H9 (cell line): ENCODE data around the gene PI3. TPM values are rescaled to one million over a fixed set of nuclear protein-coding genes. Genes with fewer than 3 reads are reported as not detected.

ENCODE experiments used
- DNase-seq: peaks from one replicate; pipeline ENCODE4 v3.0.0-alpha.2; 2017
- H2AFZ ChIP-seq: one replicate; pipeline ENCODE4 v1.6.1; 2013; ENCODE audit warnings: mild to moderate bottlenecking, low read length, control low read depth, moderate library complexity
- H2AK5ac ChIP-seq: 2 replicates; pipeline ENCODE4 v1.6.1; 2013; ENCODE audit warnings: low read length, control low read depth, mixed read lengths; ENCODE audit not compliant: insufficient read length
- H2BK120ac ChIP-seq: one replicate; pipeline ENCODE4 v1.6.1; 2013; ENCODE audit warnings: low read depth, mild to moderate bottlenecking, low read length, control low read depth, inconsistent platforms; ENCODE audit not compliant: poor library complexity, severe bottlenecking
- H2BK12ac ChIP-seq: 2 replicates; pipeline ENCODE4 v1.6.1; 2013; ENCODE audit warnings: low read length, control low read depth, mixed read lengths, low read depth; ENCODE audit not compliant: insufficient read length
- H2BK15ac ChIP-seq: 2 replicates; pipeline ENCODE4 v1.6.1; 2013; ENCODE audit warnings: low read depth, low read length, control low read depth
- H2BK20ac ChIP-seq: one replicate; pipeline ENCODE4 v1.6.1; 2013; ENCODE audit warnings: low read depth, mild to moderate bottlenecking, low read length, control low read depth, inconsistent platforms; ENCODE audit not compliant: poor library complexity, severe bottlenecking
- H2BK5ac ChIP-seq: 2 replicates; pipeline ENCODE4 v1.6.1; 2013; ENCODE audit warnings: low read length, control low read depth, mixed read lengths; ENCODE audit not compliant: insufficient read length
- H3K14ac ChIP-seq: 2 replicates; pipeline ENCODE4 v1.6.1; 2013; ENCODE audit warnings: low read length, control low read depth; ENCODE audit not compliant: insufficient read depth
- H3K18ac ChIP-seq: 2 replicates; pipeline ENCODE4 v1.6.1; 2013; ENCODE audit warnings: low read depth, mild to moderate bottlenecking, mixed read lengths, low read length, control low read depth; ENCODE audit not compliant: insufficient read length
- H3K23ac ChIP-seq: 2 replicates; pipeline ENCODE4 v1.6.1; 2013; ENCODE audit warnings: low read length, control low read depth, mixed read lengths, low read depth; ENCODE audit not compliant: insufficient read length
- H3K23me2 ChIP-seq: 2 replicates; pipeline ENCODE4 v1.6.1; 2013; ENCODE audit warnings: low read depth, mild to moderate bottlenecking, mixed read lengths, low read length, control low read depth; ENCODE audit not compliant: insufficient read length, poor library complexity, severe bottlenecking
- H3K27ac ChIP-seq: 2 replicates; pipeline ENCODE4 v1.5.1; 2013; ENCODE audit warnings: low read length, control low read depth, mixed read lengths, low read depth; ENCODE audit not compliant: insufficient read length
- H3K27me3 ChIP-seq: 2 replicates; pipeline ENCODE4 v1.6.1; 2013; ENCODE audit warnings: low read length, control low read depth, inconsistent platforms; ENCODE audit not compliant: insufficient read depth
- H3K4ac ChIP-seq: 2 replicates; pipeline ENCODE4 v1.6.1; 2013; ENCODE audit warnings: low read depth, mild to moderate bottlenecking, control low read depth, inconsistent platforms, low read length, moderate library complexity
- H3K4me1 ChIP-seq: 2 replicates; pipeline ENCODE4 v1.6.1; 2013; ENCODE audit warnings: low read length, control low read depth, inconsistent platforms; ENCODE audit not compliant: insufficient read depth
- H3K4me2 ChIP-seq: 2 replicates; pipeline ENCODE4 v1.6.1; 2013; ENCODE audit warnings: low read length, control low read depth, mixed read lengths; ENCODE audit not compliant: insufficient read length, insufficient read depth
- H3K56ac ChIP-seq: 2 replicates; pipeline ENCODE4 v1.6.1; 2013; ENCODE audit warnings: low read depth, mild to moderate bottlenecking, mixed read lengths, low read length, control low read depth; ENCODE audit not compliant: insufficient read length
- H3K79me1 ChIP-seq: 2 replicates; pipeline ENCODE4 v1.6.1; 2013; ENCODE audit warnings: low read depth, mild to moderate bottlenecking, moderate library complexity, low read length, control low read depth, inconsistent platforms; ENCODE audit not compliant: insufficient read depth, poor library complexity, severe bottlenecking
- H3K79me2 ChIP-seq: 2 replicates; pipeline ENCODE4 v1.6.1; 2013; ENCODE audit warnings: low read length, control low read depth, inconsistent platforms; ENCODE audit not compliant: insufficient read depth
- H3K9ac ChIP-seq: 2 replicates; pipeline ENCODE4 v1.6.1; 2013; ENCODE audit warnings: low read length, control low read depth, mixed read lengths; ENCODE audit not compliant: insufficient read length; ENCODE audit errors: extremely low read depth
- H3K9me3 ChIP-seq: one replicate; pipeline ENCODE4 v1.6.1; 2013; ENCODE audit warnings: low read depth, low read length, inconsistent platforms; ENCODE audit not compliant: control insufficient read depth
- H3T11ph ChIP-seq: one replicate; pipeline ENCODE4 v1.6.1; 2013; ENCODE audit warnings: mild to moderate bottlenecking, low read length, control low read depth, inconsistent platforms
- H4K20me1 ChIP-seq: one replicate; pipeline ENCODE4 v1.6.1; 2013; ENCODE audit not compliant: control insufficient read depth, insufficient read length, insufficient read depth
- H4K5ac ChIP-seq: 2 replicates; pipeline ENCODE4 v1.6.1; 2013; ENCODE audit warnings: low read depth, mild to moderate bottlenecking, mixed read lengths, low read length, control low read depth; ENCODE audit not compliant: insufficient read length
- H4K8ac ChIP-seq: replicated peaks from 2 replicates; pipeline ENCODE4 v1.6.1; 2013; ENCODE audit warnings: low read length, control low read depth, mixed read lengths, low read depth; ENCODE audit not compliant: insufficient read length
- H4K91ac ChIP-seq: 2 replicates; pipeline ENCODE4 v1.6.1; 2013; ENCODE audit warnings: low read depth, mild to moderate bottlenecking, moderate library complexity, mixed read lengths, low read length, control low read depth; ENCODE audit not compliant: insufficient read length
- H3K27ac Mint-ChIP-seq, 3 experiments: 2 replicates in 2 of 3; 3 replicates in 1 of 3; pipeline ENCODE4 v1.8.0; 2020 to 2021; ENCODE audit warnings: mixed read lengths in 3 of 3, mild to moderate bottlenecking in 1 of 3, moderate library complexity in 1 of 3
- H3K27me3 Mint-ChIP-seq: 2 replicates; pipeline ENCODE4 v1.8.0; 2021; ENCODE audit warnings: low read depth, mild to moderate bottlenecking, moderate library complexity, mixed read lengths
- H3K36me3 Mint-ChIP-seq, 3 experiments: 2 replicates in 2 of 3; 3 replicates in 1 of 3; pipeline ENCODE4 v1.8.0; 2020 to 2021; ENCODE audit warnings: low read depth in 3 of 3, mixed read lengths in 3 of 3; ENCODE audit not compliant: insufficient read depth in 1 of 3
- H3K4me1 Mint-ChIP-seq, 2 experiments: 2 replicates each; pipeline ENCODE4 v1.8.0; 2020; ENCODE audit warnings: mixed read lengths in 2 of 2
- H3K4me3 Mint-ChIP-seq, 2 experiments: 2 replicates in 1 of 2; 3 replicates in 1 of 2; pipeline ENCODE4 v1.8.0; 2020 to 2021; ENCODE audit warnings: mild to moderate bottlenecking in 2 of 2, mixed read lengths in 2 of 2, moderate library complexity in 1 of 2
- H3K9me3 Mint-ChIP-seq, 2 experiments: 2 replicates in 1 of 2; 3 replicates in 1 of 2; pipeline ENCODE4 v1.8.0; 2020; ENCODE audit warnings: mild to moderate bottlenecking in 2 of 2, mixed read lengths in 2 of 2, moderate library complexity in 1 of 2
- WGBS: extraction: QIAGEN DNeasy Blood & Tissue Kit; methylation state at CpG from one replicate; pipeline ENCODE4 v1.1.7; 2013; ENCODE audit warnings: missing lambda C conversion rate, low lambda C conversion rate, mixed read lengths; ENCODE audit not compliant: insufficient read length; ENCODE audit errors: extremely low coverage; 5-methylcytosine and 5-hydroxymethylcytosine counted together
- total RNA-seq: library from RNA; stranded (reverse); gene quantifications from 2 replicates; pipeline ENCODE4 v1.2.1, GENCODE V29; 2021
- TF ChIP-seq, protein P1 (sequence below): fragments of 200-600 bp; sonication (generic); conservative IDR thresholded peaks from 3 replicates; pipeline ENCODE4 v1.8.0; 2021; ENCODE audit warnings: antibody characterized with exemption, mild to moderate bottlenecking

Gene PI3
- total RNA-seq, 1 experiment from 2014 or later: not detected

DNA sequence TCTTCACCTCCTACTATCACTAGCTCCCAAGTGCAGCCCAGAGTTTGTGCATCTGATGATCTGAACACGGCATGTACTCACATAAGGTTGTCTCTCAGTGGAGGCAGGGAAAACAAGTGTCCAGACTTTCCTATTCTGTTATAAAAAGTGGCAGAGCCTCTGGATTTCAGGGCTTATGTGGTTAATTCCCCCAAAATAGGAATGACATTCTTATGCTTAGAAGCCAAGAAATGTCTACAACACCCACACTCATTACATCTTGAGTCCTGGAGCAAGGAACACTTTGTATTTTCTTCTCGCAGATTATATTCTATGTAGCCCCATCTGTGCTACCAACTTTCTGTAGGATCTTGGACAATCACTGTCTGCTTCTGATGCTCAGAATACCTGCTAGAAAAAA is 18.6 kb downstream of the PI3 start:
- H3K14ac ChIP-seq: no peak overlapping the region
- peaks cover 8 to 10% of the 10 kb centered on the region in 2 experiments for H3K4me1 Mint-ChIP-seq
- no peak for DNase-seq
- H4K91ac ChIP-seq: no peak overlapping the region
- no peak overlapping the region for H2BK20ac ChIP-seq
- no peak overlapping the region for H3K4me2 ChIP-seq
- TF ChIP-seq, protein P1, sequence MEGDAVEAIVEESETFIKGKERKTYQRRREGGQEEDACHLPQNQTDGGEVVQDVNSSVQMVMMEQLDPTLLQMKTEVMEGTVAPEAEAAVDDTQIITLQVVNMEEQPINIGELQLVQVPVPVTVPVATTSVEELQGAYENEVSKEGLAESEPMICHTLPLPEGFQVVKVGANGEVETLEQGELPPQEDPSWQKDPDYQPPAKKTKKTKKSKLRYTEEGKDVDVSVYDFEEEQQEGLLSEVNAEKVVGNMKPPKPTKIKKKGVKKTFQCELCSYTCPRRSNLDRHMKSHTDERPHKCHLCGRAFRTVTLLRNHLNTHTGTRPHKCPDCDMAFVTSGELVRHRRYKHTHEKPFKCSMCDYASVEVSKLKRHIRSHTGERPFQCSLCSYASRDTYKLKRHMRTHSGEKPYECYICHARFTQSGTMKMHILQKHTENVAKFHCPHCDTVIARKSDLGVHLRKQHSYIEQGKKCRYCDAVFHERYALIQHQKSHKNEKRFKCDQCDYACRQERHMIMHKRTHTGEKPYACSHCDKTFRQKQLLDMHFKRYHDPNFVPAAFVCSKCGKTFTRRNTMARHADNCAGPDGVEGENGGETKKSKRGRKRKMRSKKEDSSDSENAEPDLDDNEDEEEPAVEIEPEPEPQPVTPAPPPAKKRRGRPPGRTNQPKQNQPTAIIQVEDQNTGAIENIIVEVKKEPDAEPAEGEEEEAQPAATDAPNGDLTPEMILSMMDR: no peak
- H4K8ac ChIP-seq: no peak overlapping the region
- H2AK5ac ChIP-seq: no peak overlapping the region
- H3K4ac ChIP-seq: no peak overlapping the region
- H3K27me3 Mint-ChIP-seq: peaks cover 6% of the 10 kb centered on the region
- no peaks in the 10 kb centered on the region; a peak in 1 of 7 replicates for H3K36me3 Mint-ChIP-seq
- H3K79me2 ChIP-seq: no peaks in the 10 kb centered on the region
- no peaks in the 10 kb centered on the region for H3K4me1 ChIP-seq
- H3K27ac Mint-ChIP-seq: no peak overlapping the region
- no peak overlapping the region for H3T11ph ChIP-seq
- no peak overlapping the region for H3K4me3 Mint-ChIP-seq
- no peak overlapping the region for H3K23ac ChIP-seq
- no peaks in the 10 kb centered on the region for H3K23me2 ChIP-seq
- no peak overlapping the region for H3K9ac ChIP-seq
- no peak overlapping the region for H3K27ac ChIP-seq
- no peak overlapping the region for H4K5ac ChIP-seq
- no peak overlapping the region for H3K18ac ChIP-seq
- no CpG with 5 or more reads among the region's 2 CpGs for WGBS
- no peak overlapping the region for H2BK120ac ChIP-seq
- H2AFZ ChIP-seq: no peak overlapping the region
- no peak overlapping the region for H2BK12ac ChIP-seq
- no peak overlapping the region for H2BK5ac ChIP-seq
- H4K20me1 ChIP-seq: no peaks in the 10 kb centered on the region
- no peaks in the 10 kb centered on the region for H3K79me1 ChIP-seq
- H2BK15ac ChIP-seq: no peak overlapping the region
- no peak overlapping the region for H3K56ac ChIP-seq
- H3K27me3 ChIP-seq: no peaks in the 10 kb centered on the region
- no peaks in the 10 kb centered on the region for H3K9me3 Mint-ChIP-seq
- no peaks in the 10 kb centered on the region for H3K9me3 ChIP-seq
